SH-SY5Y (cell line): ENCODE results near the gene PLOD3.

ENCODE experiments used
- GATA2 ChIP-seq: IDR thresholded peaks from 2 replicates; pipeline ENCODE4 v1.6.1; 2011; ENCODE audit warnings: mild to moderate bottlenecking, low read depth, low read length
- GATA3 ChIP-seq: IDR thresholded peaks from 2 replicates; pipeline ENCODE4 v1.6.1; 2011; ENCODE audit warnings: low read depth, mild to moderate bottlenecking, low read length, moderate library complexity

DNA sequence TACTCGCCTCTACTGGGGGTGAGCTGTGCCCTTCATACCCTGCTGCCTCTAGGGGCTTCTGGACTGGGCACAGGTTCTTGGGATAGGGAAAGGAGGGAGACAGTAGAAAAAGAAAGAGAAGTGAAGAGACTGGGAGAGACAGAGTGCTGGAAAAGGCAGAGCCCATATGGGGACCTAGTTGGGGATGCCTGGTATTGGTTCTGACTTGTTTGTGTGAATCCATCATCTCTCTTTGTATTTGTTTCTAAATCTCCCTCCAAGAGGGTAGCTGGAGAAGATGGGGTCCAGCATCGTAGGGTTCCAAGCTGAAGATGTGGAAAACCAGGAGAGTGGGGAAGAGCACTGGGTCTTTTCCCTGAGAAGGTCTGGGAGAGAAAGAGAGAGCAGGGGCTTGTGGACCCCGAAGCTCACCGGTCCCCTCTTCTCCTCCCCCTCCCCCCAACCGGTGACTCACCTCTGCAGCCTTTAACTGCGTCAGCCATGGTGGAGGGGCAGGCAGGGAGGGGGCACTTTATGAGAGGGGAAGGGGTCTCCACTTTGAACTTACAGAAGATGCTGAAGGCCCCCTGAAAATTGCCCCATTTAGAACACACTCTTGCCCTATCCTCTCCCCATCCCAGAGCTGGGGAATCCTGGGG lies 48.9 kb downstream of the PLOD3 start:
- TF ChIP-seq GATA3 (no peak), GATA2 (no peak)
